Heart right ventricle (tissue), 16 donors: Measurements from ENCODE around the gene DHX34. TPM values are rescaled to one million over a fixed set of nuclear protein-coding genes. Genes with fewer than 3 reads are reported as not detected.
A peak's percentile ranks its signal among the peaks of the same experiment; 100 is the strongest.
"Not testable (repeated sequence)": the region's sequence is repeated elsewhere in the genome, so short reads cannot be mapped to it uniquely, and the experiment has no call there.

Source experiments
- ATAC-seq, 8 donors: fragments of 200-7000 bp; cut with Tn5 transposase; one replicate each; pipeline ENCODE4 v1.9.1; 2020; ENCODE audit warnings: mild to moderate bottlenecking in 8 of 8, moderate library complexity in 8 of 8, moderate number of reproducible peaks in 1 of 8
- DNase-seq, 2 donors: peaks; one replicate each; pipeline ENCODE4 v3.0.0-alpha.2; 2020
- H3K27ac ChIP-seq, 10 donors: fragments of 200-600 bp; sonication (generic) in 2 of 10; one replicate each; pipeline versions ENCODE4 v1.5.0 to v1.8.0; 2020 to 2022; ENCODE audit warnings: mild to moderate bottlenecking in 3 of 10
- H3K27me3 ChIP-seq, 7 donors: fragments of 200-600 bp; one replicate each; pipeline ENCODE4 v1.8.0; 2021 to 2022; ENCODE audit warnings: mild to moderate bottlenecking in 2 of 7
- H3K36me3 ChIP-seq, 9 donors: fragments of 200-600 bp; sonication (generic) in 1 of 9; one replicate each; pipeline versions ENCODE4 v1.5.0 to v1.8.0; 2020 to 2022; ENCODE audit warnings: mild to moderate bottlenecking in 2 of 9
- H3K4me1 ChIP-seq, 9 donors: fragments of 200-600 bp; sonication (generic) in 1 of 9; one replicate each; pipeline versions ENCODE4 v1.5.0 to v1.8.0; 2020 to 2022; ENCODE audit warnings: mild to moderate bottlenecking in 4 of 9
- H3K4me3 ChIP-seq, 10 donors: fragments of 200-600 bp; sonication (generic) in 2 of 10; one replicate each; pipeline versions ENCODE4 v1.5.0 to v1.8.0; 2020 to 2022; ENCODE audit warnings: mild to moderate bottlenecking in 7 of 10, moderate library complexity in 2 of 10
- H3K9me3 ChIP-seq, 11 donors: fragments of 200-600 bp in 10 of 11; sonication (generic) in 2 of 11; one replicate each; pipeline versions ENCODE4 v1.5.0 to v1.8.0; 2013 to 2022; ENCODE audit warnings: mild to moderate bottlenecking in 2 of 11, control low read depth in 1 of 11, moderate library complexity in 1 of 11
- CTCF ChIP-seq, 9 donors: fragments of 200-600 bp; sonication (generic) in 2 of 9; IDR thresholded peaks; one replicate each; pipeline versions ENCODE4 v1.5.0 to v1.8.0; 2021 to 2022; ENCODE audit warnings: antibody characterized with exemption in 9 of 9, mild to moderate bottlenecking in 5 of 9, moderate library complexity in 1 of 9
- WGBS, 2 donors: extraction: QIAGEN DNeasy Blood & Tissue Kit; methylation state at CpG; one replicate each; pipeline ENCODE4 v1.1.7; 2013; ENCODE audit warnings: inconsistent platforms in 1 of 2; 5-methylcytosine and 5-hydroxymethylcytosine counted together
- intact Hi-C, 10 donors: fragments of 100-400 bp; cut with DNase I; formaldehyde crosslinking; loops; one replicate each; pipeline versions ENCODE4 v1.11.1 to v1.14.2; 2022
- polyA plus RNA-seq, 2 donors: library from polyadenylated mRNA; stranded (reverse); fragments of 200-250 nt; gene quantifications; one replicate each; pipeline ENCODE4 v1.2.3, GENCODE V29; 2013
- total RNA-seq, 10 donors: library from RNA; stranded (reverse); fragmentation: NEBNext Ultra II Directional in 3 of 10; extraction: Animal tissue kit (Norgen Biotek cat#: 25700) in 3 of 10; gene quantifications; one replicate each; pipeline versions ENCODE4 v1.2.1 to v1.2.4, GENCODE V29; 2021 to 2023
- donor health status: Arrhythmogenic right ventricular cardiomyopathy.
- donor health status: ischemic (EF 13 %, LVEDD 7.1; RV severe dilation, severe dysfunction).
- donor health status: healthy with polysubstance abuse.
- donor health status: DM: no; HTN: yes; CAD: no.
- donor health status: DM: no; HTN: no; CAD: no.
- donor health status: ischemic (EF 25% LVEDD 6.9; RV normal size, moderate dysfunction).
- donor health status: ischemic (EF 25% LVEDD 5.7; RV mildly dilated, moderate dysfunction).
- donor health status: healthy.
- donor health status: DM: yes; HTN: yes; CAD: no.
- donor health status: Ischemic cardiomyopathy.
- donor health status: ischemic (EF 35%, LVEDD 5.7; RV mildly dilated, moderate dysfunction).
- donor health status: nonischemic (EF 11% LVEDD 7.7; RV severe dilation, severe dysfunction).
- donor health status: DM: yes; HTN: yes; CAD: no.
- donor health status: PGD.
- donor health status: ischemic (EF 29% LVEDD 5.4; RV normal size, mild dysfunction).
- donor health status: nonischemic (EF 23%, LVEDD 6.1; RV moderate dilation, normal function).

DHX34 gene
- total and polyA plus RNA-seq, 12 donors: 4.4 to 11.7 (median 5.9) TPM

- DNase-seq: no peak
- 72 to 88% methylated on average over 1 of the region's 1 CpG for WGBS, 2 donors
Observed at GRCh38 chr19:47344425-47344824, 4.7 kb upstream of the DHX34 start.

GRCh38 chr19:47346024-47346423 lies 3.1 kb upstream of the DHX34 start:
- WGBS, 2 donors: 88 to 95% methylated on average over 6 of the region's 6 CpGs
- not testable (repeated sequence) for DNase-seq, H3K4me3 ChIP-seq, ATAC-seq, H3K36me3 ChIP-seq, H3K27me3 ChIP-seq, H3K27ac ChIP-seq, H3K9me3 ChIP-seq
- H3K4me1 ChIP-seq: peaks cover 0 to 31% (median 16%) of the 10 kb centered on the region in 9 donors
- intact Hi-C loops: loop anchor here in 1 of 10 donors (5.0 kb wide), 1 partner anchor 46 kb away; no protein-coding TSS in a partner anchor

More at GRCh38 chr19:47344425-47344824, 4.7 kb upstream of the DHX34 start:
- H3K4me1 ChIP-seq: peaks cover 0 to 16% (median 3%) of the 10 kb centered on the region in 9 donors
- no peak for TF ChIP-seq CTCF (IDR thresholded peaks at IDR 0.05)
- H3K27me3 ChIP-seq: no peaks in the 10 kb centered on the region
- intact Hi-C loops: no loop called here
- H3K9me3 ChIP-seq: no peaks in the 10 kb centered on the region
- H3K36me3 ChIP-seq: peaks cover 0 to 15% (median 0%) of the 10 kb centered on the region in 9 donors
- no peak overlapping the region for H3K4me3 ChIP-seq
- H3K27ac ChIP-seq: no peak overlapping the region
- ATAC-seq: no peak

- WGBS, 2 donors: 95 to 96% methylated on average over 6 of the region's 6 CpGs
- H3K27me3 ChIP-seq: no peaks in the 10 kb centered on the region
- DNase-seq (no peak), ATAC-seq (no peak)
- H3K36me3 ChIP-seq: peaks cover 0 to 37% (median 28%) of the 10 kb centered on the region in 9 donors
- intact Hi-C loops: no loop called here
- H3K4me1 ChIP-seq: peaks cover 0 to 40% (median 17%) of the 10 kb centered on the region in 9 donors
- TF ChIP-seq CTCF (IDR thresholded peaks at IDR 0.05): no peak
- H3K9me3 ChIP-seq: no peaks in the 10 kb centered on the region
- H3K27ac ChIP-seq: peak overlapping the region in 2 of 10 donors; percentile 89 to 93
- peak overlapping the region in 1 of 10 donors; percentile 94 for H3K4me3 ChIP-seq
Observed at GRCh38 chr19:47350630-47351029, 1.5 kb downstream of the DHX34 start.

- no peak for ATAC-seq
- DNase-seq: no peak
- WGBS, 2 donors: 88 to 89% methylated on average over 3 of the region's 3 CpGs
- Histone ChIP-seq H3K27ac (peak overlapping the region in 1 of 10 donors; percentile 93), H3K27me3 (no peaks in the 10 kb centered on the region), H3K36me3 (peaks cover 0 to 46% (median 37%) of the 10 kb centered on the region in 9 donors), H3K4me3 (no peak overlapping the region), H3K4me1 (peaks cover 0 to 40% (median 17%) of the 10 kb centered on the region in 9 donors), H3K9me3 (no peaks in the 10 kb centered on the region)
- no peak for TF ChIP-seq CTCF (IDR thresholded peaks at IDR 0.05)
- intact Hi-C loops: no loop called here
Observed at GRCh38 chr19:47351548-47351947, 2.4 kb downstream of the DHX34 start.

- peaks cover 0 to 52% (median 42%) of the 10 kb centered on the region in 9 donors for H3K36me3 ChIP-seq
- H3K4me3 ChIP-seq: no peak overlapping the region
- ATAC-seq (no peak), DNase-seq (no peak)
- H3K4me1 ChIP-seq: peaks cover 0 to 34% (median 17%) of the 10 kb centered on the region in 9 donors
- intact Hi-C loops: no loop called here
- H3K27me3 ChIP-seq: no peaks in the 10 kb centered on the region
- TF ChIP-seq CTCF (IDR thresholded peaks at IDR 0.05): no peak
- peaks cover 0 to 1% (median 0%) of the 10 kb centered on the region in 11 donors for H3K9me3 ChIP-seq
- WGBS, 2 donors: 60 to 62% methylated on average over 2 of the region's 2 CpGs
- H3K27ac ChIP-seq: peak overlapping the region in 1 of 10 donors; percentile 93
Observed at GRCh38 chr19:47352095-47352494, 3.0 kb downstream of the DHX34 start.
